ENCODE results near the gene PHAF1. TPM values are rescaled to one million over a fixed set of nuclear protein-coding genes. Genes with fewer than 3 reads are reported as not detected.
A peak's percentile ranks its signal among the peaks of the same experiment; 100 is the strongest.

Gene PHAF1
- total and polyA plus RNA-seq, 2 of the 8 experiments (the other 6 are each of a cell fraction or from before 2014, with no cell fraction given) = 18.6 to 26.4 TPM

DNA sequence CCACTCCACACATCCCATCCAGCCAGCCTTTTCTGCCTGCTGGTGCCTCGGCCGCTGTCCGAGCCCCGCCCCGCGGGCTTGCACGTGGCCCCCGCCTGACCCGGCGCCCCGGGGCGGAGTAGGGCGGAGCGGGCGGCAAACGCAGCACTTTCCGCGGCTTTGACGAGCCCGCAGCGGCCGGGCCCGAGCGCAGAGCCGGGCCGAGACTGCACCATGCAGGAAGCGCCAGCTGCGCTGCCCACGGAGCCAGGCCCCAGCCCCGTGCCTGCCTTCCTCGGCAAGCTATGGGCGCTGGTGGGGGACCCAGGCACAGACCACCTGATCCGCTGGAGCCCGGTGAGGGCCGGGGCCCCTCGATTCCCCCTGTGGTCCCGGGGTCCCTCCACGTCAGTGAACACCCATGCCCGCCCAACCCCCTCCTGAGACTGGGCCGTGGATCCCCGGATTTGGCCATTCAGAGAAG lies 54.9 kb downstream of the PHAF1 start, which contains the start of gene HSF4:
Gene HSF4, plus strand, starts transcription at position 147 of the 463 bp plus-strand sequence. Its CDS starts 67 bp downstream, at position 214.
- H3K23me2 ChIP-seq (ENCODE audit: low read depth, low read length) = peaks cover 13% of the 10 kb centered on the region
- no peak within 1 kb of the TSS for H4K91ac ChIP-seq (replicated peaks; ENCODE audit: insufficient read length, low read length)
- WGBS, 2 experiments (ENCODE audit: extremely low coverage in 1 of 2, insufficient coverage in 1 of 2, insufficient read length in 1 of 2, insufficient replicate concordance in 2 of 2, low coverage in 1 of 2, low lambda C conversion rate in 2 of 2, missing lambda C conversion rate in 1 of 2) = 6% methylated on average over 27 of the region's 41 CpGs; no CpG with 5 or more reads in 1 of the 2 experiments
- no peak within 1 kb of the TSS for H2AK5ac ChIP-seq (ENCODE audit: low read depth, low read length)
- no peak within 1 kb of the TSS for H3K23ac ChIP-seq (ENCODE audit: insufficient read length)
- FAIRE-seq = no peak
- no peak within 1 kb of the TSS for H2BK120ac ChIP-seq (replicated peaks; ENCODE audit: low read depth, low read length)
- H3K79me2 ChIP-seq (ENCODE audit: control insufficient read depth in 1 of 2, insufficient read depth in 2 of 2, low read length in 2 of 2) = no peaks in the 10 kb centered on the region
- no peak within 1 kb of the TSS for H2BK5ac ChIP-seq (ENCODE audit: low read depth, low read length)
- no peak within 1 kb of the TSS; the same call in 1 of the 2 replicates for H2BK20ac ChIP-seq (ENCODE audit: low read length)
- peaks cover 0 to 14% (median 0%) of the 10 kb centered on the region in 4 experiments; a peak in 1 of 8 replicates for H3K36me3 ChIP-seq (ENCODE audit: control insufficient read depth in 2 of 4, insufficient read depth in 4 of 4, low read length in 3 of 4)
- H3K4ac ChIP-seq (replicated peaks; ENCODE audit: insufficient read length, low read depth, low read length) = no peak within 1 kb of the TSS
- peak within 1 kb of the TSS; percentile 48 for H3K18ac ChIP-seq (ENCODE audit: extremely low read depth, low read length)
- peaks cover 91 to 100% (median 99%) of the 10 kb centered on the region in 4 experiments for H3K27me3 ChIP-seq (replicated peaks in 1 of 4; ENCODE audit: control insufficient read depth in 3 of 4, extremely low read depth in 1 of 4, insufficient read depth in 3 of 4, low read length in 3 of 4)
- peak within 1 kb of the TSS; percentile 17 to 56 (median 22) for H3K4me3 ChIP-seq (ENCODE audit: extremely low read depth in 1 of 4, insufficient read depth in 2 of 4, low read depth in 3 of 4, low read length in 4 of 4)
- no peak within 1 kb of the TSS for H3K56ac ChIP-seq (replicated peaks; ENCODE audit: insufficient read length, low read depth, low read length)
- no peak within 1 kb of the TSS for H3K14ac ChIP-seq (ENCODE audit: insufficient read length)
- no peak within 1 kb of the TSS for H4K5ac ChIP-seq (ENCODE audit: insufficient read length, low read depth, low read length)
- ChIA-PET CTCF (ENCODE audit: partially characterized antibody) (interaction anchor here (0.7 to 19.3 kb wide), 6 partner anchors 8 to 235 kb away, joined by 3 to 291 read pairs (median 15); partner anchors contain the start of genes B3GNT9, FBXL8, MATCAP1 and TRADD), POLR2A (ENCODE audit: partially characterized antibody) (interaction anchor here (1.7 to 7.9 kb wide), 3 partner anchors 12 to 19 kb away, joined by 5 to 59 read pairs (median 19); partner anchors contain the start of genes B3GNT9 and MATCAP1)
- H3K27ac ChIP-seq (ENCODE audit: low read depth, low read length) = no peak within 1 kb of the TSS
- H3K79me1 ChIP-seq (ENCODE audit: low read depth, low read length) = no peaks in the 10 kb centered on the region
- no peak within 1 kb of the TSS for H3K9ac ChIP-seq (replicated peaks in 1 of 4; ENCODE audit: extremely low read depth in 1 of 4, low read depth in 3 of 4, low read length in 3 of 4)
- H2BK15ac ChIP-seq (ENCODE audit: low read length) = no peak within 1 kb of the TSS; the same call in 1 of the 2 replicates
- H4K8ac ChIP-seq (ENCODE audit: extremely low read depth, insufficient read depth, low read length) = peak within 1 kb of the TSS; percentile 71
- H3K4me1 ChIP-seq (replicated peaks in 1 of 4; ENCODE audit: control insufficient read depth in 3 of 4, insufficient read depth in 4 of 4, low read length in 3 of 4) = peaks cover 0 to 38% (median 32%) of the 10 kb centered on the region in 4 experiments; a peak in 6 of 7 replicates
- H4K20me1 ChIP-seq (replicated peaks in 1 of 2; ENCODE audit: control insufficient read depth in 1 of 2, insufficient read depth in 2 of 2, low read length in 2 of 2) = peaks cover 2 to 25% of the 10 kb centered on the region in 2 experiments
- H3K4me2 ChIP-seq (ENCODE audit: insufficient read depth in 1 of 2, low read depth in 2 of 2, low read length in 2 of 2) = peak within 1 kb of the TSS; percentile 71 to 98
- peak within 1 kb of the TSS; percentile 90; the same call in 1 of the 2 replicates for H2BK12ac ChIP-seq (ENCODE audit: low read depth, low read length)
- DNase-seq (ENCODE audit: low read depth in 1 of 2, low spot score in 2 of 2) = peak in 1 of 2 experiments; percentile 64
- H2AFZ ChIP-seq (ENCODE audit: low read length) = no peak within 1 kb of the TSS
- no peaks in the 10 kb centered on the region for H3K9me3 ChIP-seq (ENCODE audit: insufficient read depth in 2 of 2, low read depth in 1 of 2, low read length in 1 of 2)
- TF ChIP-seq SIRT6 (IDR thresholded peaks at IDR 0.05; ENCODE audit: low read length) = no peak
- no peak for TF ChIP-seq TAF1 (IDR thresholded peaks at IDR 0.05; ENCODE audit: low read depth, low read length)
- TF ChIP-seq CEBPB (IDR thresholded peaks at IDR 0.05; ENCODE audit: low read depth, low read length) = no peak
- no peak for TF ChIP-seq RXRA (IDR thresholded peaks at IDR 0.05; ENCODE audit: insufficient read depth, low read depth, low read length)
- no peak for TF ChIP-seq EP300 (IDR thresholded peaks at IDR 0.05; ENCODE audit: borderline replicate concordance in 1 of 2, low read depth in 2 of 2, low read length in 2 of 2)
- no peak for TF ChIP-seq SP1 (IDR thresholded peaks at IDR 0.05; ENCODE audit: low read depth, low read length)
- no peak for TF ChIP-seq BACH1 (IDR thresholded peaks at IDR 0.05; ENCODE audit: low read length)
- TF ChIP-seq RBBP5 (IDR thresholded peaks at IDR 0.05; ENCODE audit: borderline replicate concordance, low read depth, low read length) = no peak
- no peak for TF ChIP-seq POU5F1 (IDR thresholded peaks at IDR 0.05; ENCODE audit: low read depth, low read length)
- no peak for TF ChIP-seq EGR1 (IDR thresholded peaks at IDR 0.05; ENCODE audit: borderline replicate concordance, low read depth, low read length)
- TF ChIP-seq RNF2 (IDR thresholded peaks at IDR 0.05; ENCODE audit: borderline replicate concordance, low read depth, low read length, missing control alignments, poor library complexity, severe bottlenecking) = no peak
- peak; percentile 6 for TF ChIP-seq CTBP2 (IDR thresholded peaks at IDR 0.05; ENCODE audit: borderline replicate concordance, insufficient read depth, insufficient read length, low read length)
- no peak for TF ChIP-seq POLR2AphosphoS5 (IDR thresholded peaks at IDR 0.05; ENCODE audit: low read depth, low read length)
- no peak for TF ChIP-seq JUND (IDR thresholded peaks at IDR 0.05; ENCODE audit: low read length)

Data from H1 (cell line).